Measurements from ENCODE around the gene OR2AK2.
A peak's percentile ranks its signal among the peaks of the same experiment; 100 is the strongest.

OR2AK2 gene

GRCh38 chr1:247964933-247965332 is at the start of gene OR2AK2:
Gene OR2AK2 (plus strand): TSS chr1:247965233. CDS start chr1:247965377, 144 bp downstream.
- FAIRE-seq (no peak), DNase-seq (ENCODE audit: insufficient read length, low spot score) (no peak)

- DNase-seq (ENCODE audit: insufficient read length, low spot score) (no peak), FAIRE-seq (no peak)
Measured at GRCh38 chr1:247919952-247920351, 45.1 kb upstream of the OR2AK2 start, which contains the start of gene OR2T8. Gene OR2T8 (plus strand): TSS chr1:247920252. CDS start chr1:247921018, 766 bp downstream.

GRCh38 chr1:247923941-247924340 is 41.1 kb upstream of the OR2AK2 start:
- FAIRE-seq (no peak), DNase-seq (ENCODE audit: insufficient read length, low spot score) (no peak)

GRCh38 chr1:247924868-247925267 is 40.2 kb upstream of the OR2AK2 start, which contains the start of gene OR2AJ1:
Gene OR2AJ1 (plus strand): TSS chr1:247924889. CDS start chr1:247933769, 8,880 bp downstream.
- DNase-seq (ENCODE audit: insufficient read length, low spot score) (no peak), FAIRE-seq (no peak)

GRCh38 chr1:247933989-247934388 is 31.0 kb upstream of the OR2AK2 start:
- FAIRE-seq (no peak), DNase-seq (ENCODE audit: insufficient read length, low spot score) (no peak)

- FAIRE-seq (no peak), DNase-seq (ENCODE audit: insufficient read length, low spot score) (no peak)
Measured at GRCh38 chr1:247935781-247936180, 29.3 kb upstream of the OR2AK2 start.

- DNase-seq (ENCODE audit: insufficient read length, low spot score) (no peak), FAIRE-seq (no peak)
Measured at GRCh38 chr1:247936415-247936814, 28.6 kb upstream of the OR2AK2 start.

- DNase-seq (ENCODE audit: insufficient read length, low spot score) (peak; percentile 60), FAIRE-seq (peak; percentile 86)
Measured at GRCh38 chr1:247936965-247937734, 27.9 kb upstream of the OR2AK2 start.

- FAIRE-seq (no peak), DNase-seq (ENCODE audit: insufficient read length, low spot score) (no peak)
Measured at GRCh38 chr1:247942624-247943023, 22.4 kb upstream of the OR2AK2 start.

- no peak for FAIRE-seq
- no peak for DNase-seq (ENCODE audit: insufficient read length, low spot score)
Measured at GRCh38 chr1:247948558-247948957, 16.5 kb upstream of the OR2AK2 start, which contains the start of gene OR2L8. Gene OR2L8 (plus strand): TSS chr1:247948858. CDS start chr1:247948858, 0 bp downstream.

GRCh38 chr1:247953408-247953807 is 11.6 kb upstream of the OR2AK2 start:
- DNase-seq (ENCODE audit: insufficient read length, low spot score), result no peak
- no peak for FAIRE-seq

GRCh38 chr1:247961791-247962190 is 3.2 kb upstream of the OR2AK2 start:
- FAIRE-seq (no peak), DNase-seq (ENCODE audit: insufficient read length, low spot score) (no peak)

- DNase-seq (ENCODE audit: insufficient read length, low spot score) (no peak), FAIRE-seq (no peak)
Measured at GRCh38 chr1:247962911-247963588, 2.0 kb upstream of the OR2AK2 start.

GRCh38 chr1:247966532-247967204 is 1.6 kb downstream of the OR2AK2 start:
- FAIRE-seq (peak; percentile 75), DNase-seq (ENCODE audit: insufficient read length, low spot score) (no peak)

- FAIRE-seq (no peak), DNase-seq (ENCODE audit: insufficient read length, low spot score) (no peak)
Measured at GRCh38 chr1:247992986-247993385, 28.0 kb downstream of the OR2AK2 start.

GRCh38 chr1:247998811-247999210 is 33.8 kb downstream of the OR2AK2 start:
- FAIRE-seq (no peak), DNase-seq (ENCODE audit: insufficient read length, low spot score) (no peak)

GRCh38 chr1:248000169-248000568 is 35.1 kb downstream of the OR2AK2 start:
- FAIRE-seq, result no peak
- no peak for DNase-seq (ENCODE audit: insufficient read length, low spot score)

- no peak for DNase-seq (ENCODE audit: insufficient read length, low spot score)
- no peak for FAIRE-seq
Measured at GRCh38 chr1:248007778-248008177, 42.7 kb downstream of the OR2AK2 start.

GRCh38 chr1:248009681-248010080 is 44.6 kb downstream of the OR2AK2 start:
- DNase-seq (ENCODE audit: insufficient read length, low spot score) (no peak), FAIRE-seq (no peak)

GRCh38 chr1:248013229-248013710 is 48.2 kb downstream of the OR2AK2 start, which contains the start of gene OR2L5:
Gene OR2L5 (plus strand): TSS chr1:248013660. CDS start chr1:248021948, 8,288 bp downstream.
- DNase-seq (ENCODE audit: insufficient read length, low spot score) (no peak), FAIRE-seq (no peak)

- FAIRE-seq (no peak), DNase-seq (ENCODE audit: insufficient read length, low spot score) (no peak)
Measured at GRCh38 chr1:248015803-248016202, 50.8 kb downstream of the OR2AK2 start.

All from GM19239 (cell line).